AG10803 (cell line): ENCODE data around the gene AVEN.

ENCODE experiments used
- DNase-seq: peaks from one replicate; pipeline ENCODE4 v3.0.0; 2010; ENCODE audit warnings: low read depth
- H3K4me3 ChIP-seq: 2 replicates; pipeline ENCODE4 v1.5.1; 2011; ENCODE audit warnings: mild to moderate bottlenecking, low read length, control low read depth
- TF ChIP-seq, protein P1 (sequence below): conservative IDR thresholded peaks from 2 replicates; pipeline ENCODE4 v1.5.1; 2011; ENCODE audit warnings: mild to moderate bottlenecking, low read length, control low read depth, inconsistent platforms

Gene AVEN

GRCh38 chr15:33923446-33923845 is 115.6 kb downstream of the AVEN start:
- TF ChIP-seq, protein P1, sequence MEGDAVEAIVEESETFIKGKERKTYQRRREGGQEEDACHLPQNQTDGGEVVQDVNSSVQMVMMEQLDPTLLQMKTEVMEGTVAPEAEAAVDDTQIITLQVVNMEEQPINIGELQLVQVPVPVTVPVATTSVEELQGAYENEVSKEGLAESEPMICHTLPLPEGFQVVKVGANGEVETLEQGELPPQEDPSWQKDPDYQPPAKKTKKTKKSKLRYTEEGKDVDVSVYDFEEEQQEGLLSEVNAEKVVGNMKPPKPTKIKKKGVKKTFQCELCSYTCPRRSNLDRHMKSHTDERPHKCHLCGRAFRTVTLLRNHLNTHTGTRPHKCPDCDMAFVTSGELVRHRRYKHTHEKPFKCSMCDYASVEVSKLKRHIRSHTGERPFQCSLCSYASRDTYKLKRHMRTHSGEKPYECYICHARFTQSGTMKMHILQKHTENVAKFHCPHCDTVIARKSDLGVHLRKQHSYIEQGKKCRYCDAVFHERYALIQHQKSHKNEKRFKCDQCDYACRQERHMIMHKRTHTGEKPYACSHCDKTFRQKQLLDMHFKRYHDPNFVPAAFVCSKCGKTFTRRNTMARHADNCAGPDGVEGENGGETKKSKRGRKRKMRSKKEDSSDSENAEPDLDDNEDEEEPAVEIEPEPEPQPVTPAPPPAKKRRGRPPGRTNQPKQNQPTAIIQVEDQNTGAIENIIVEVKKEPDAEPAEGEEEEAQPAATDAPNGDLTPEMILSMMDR: no peak
- no peak for DNase-seq
- H3K4me3 ChIP-seq: no peak overlapping the region

DNA sequence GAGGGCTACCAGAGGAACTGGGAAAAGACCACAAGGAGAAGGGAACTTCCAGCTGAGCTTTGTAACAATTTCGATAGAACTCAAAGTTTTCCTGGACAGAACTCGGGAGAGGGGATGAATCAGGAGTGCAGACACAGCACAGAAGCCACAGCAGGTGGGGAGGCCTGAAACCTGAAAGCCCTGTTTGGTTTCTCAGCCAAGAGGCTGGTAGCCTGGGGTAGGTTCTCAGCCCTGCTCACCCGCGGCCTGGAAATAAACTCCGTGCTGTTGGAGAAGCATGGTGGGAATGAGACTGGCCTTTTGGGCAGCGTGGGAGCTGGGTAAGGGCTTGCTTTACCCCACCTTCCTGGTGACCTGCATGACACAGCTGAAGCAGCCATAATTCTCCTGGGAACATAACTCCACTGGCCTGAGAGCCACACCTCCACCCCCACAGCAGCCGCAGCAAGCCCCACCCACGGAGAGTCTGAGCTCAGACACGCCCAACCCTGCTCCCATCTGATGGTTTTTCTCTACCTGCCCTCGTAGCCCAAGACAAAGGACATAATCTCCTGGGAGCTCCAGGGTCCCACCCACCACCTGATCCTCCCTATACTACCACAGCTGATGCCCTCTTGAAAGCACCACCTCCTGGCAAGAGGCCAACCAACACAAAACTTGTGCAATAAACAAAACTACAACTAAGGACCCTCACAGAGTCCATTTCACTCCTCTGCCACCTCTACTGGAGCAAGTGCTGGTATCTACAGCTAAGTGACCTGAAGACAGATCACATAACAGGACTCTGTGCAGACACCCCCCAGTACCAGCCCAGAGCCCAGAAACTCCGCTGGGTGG is 123.2 kb downstream of the AVEN start:
- no peak overlapping the region for H3K4me3 ChIP-seq
- no peak for DNase-seq

DNA sequence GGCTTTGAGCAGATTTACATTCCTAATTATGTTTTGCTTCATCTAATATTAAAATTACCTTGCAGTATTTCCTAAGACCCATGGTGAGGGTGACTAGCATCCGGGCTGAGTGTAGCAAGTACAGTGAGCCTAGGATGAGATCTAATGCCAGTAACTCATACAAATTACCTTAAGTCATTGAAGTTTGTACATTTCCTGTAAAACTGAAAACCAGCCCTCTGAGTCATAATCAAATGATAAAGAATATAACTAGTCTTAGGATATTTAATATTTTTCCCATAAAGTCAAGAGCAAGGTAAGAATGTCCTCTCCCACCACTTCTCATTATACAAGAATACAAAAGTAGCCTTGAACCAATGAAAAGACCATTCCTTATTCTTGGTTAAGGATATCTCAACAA is 125.5 kb downstream of the AVEN start:
- H3K4me3 ChIP-seq: no peak overlapping the region
- no peak for DNase-seq
- TF ChIP-seq, protein P1: no peak

More for the DNA sequence above, 123.2 kb downstream of the AVEN start:
- TF ChIP-seq, protein P1: no peak

DNA sequence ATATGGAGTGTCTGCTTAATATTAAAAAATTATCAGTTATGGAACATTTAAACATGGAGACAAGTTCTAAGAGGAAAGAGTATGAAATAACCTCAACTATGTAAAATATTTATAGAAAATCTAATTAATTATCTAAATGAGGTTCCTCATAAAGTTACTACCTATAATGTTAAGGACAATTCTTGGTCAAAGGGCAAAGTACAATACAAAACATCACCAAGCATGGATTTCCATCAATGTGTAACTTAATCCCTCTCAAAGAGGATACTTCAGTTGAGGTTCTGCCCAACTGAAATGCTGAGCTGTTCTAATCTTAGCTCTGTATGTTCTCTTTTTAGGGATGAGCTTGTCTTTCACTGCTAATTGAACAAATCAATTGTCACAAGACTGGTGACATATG is 126.7 kb downstream of the AVEN start:
- TF ChIP-seq, protein P1: no peak

GRCh38 chr15:33910741-33911140 is 128.3 kb downstream of the AVEN start:
- H3K4me3 ChIP-seq: no peak overlapping the region
- DNase-seq: peak; percentile 20
- TF ChIP-seq, protein P1: no peak

More for the DNA sequence above, 126.7 kb downstream of the AVEN start:
- no peak for DNase-seq
- H3K4me3 ChIP-seq: no peak overlapping the region

DNA sequence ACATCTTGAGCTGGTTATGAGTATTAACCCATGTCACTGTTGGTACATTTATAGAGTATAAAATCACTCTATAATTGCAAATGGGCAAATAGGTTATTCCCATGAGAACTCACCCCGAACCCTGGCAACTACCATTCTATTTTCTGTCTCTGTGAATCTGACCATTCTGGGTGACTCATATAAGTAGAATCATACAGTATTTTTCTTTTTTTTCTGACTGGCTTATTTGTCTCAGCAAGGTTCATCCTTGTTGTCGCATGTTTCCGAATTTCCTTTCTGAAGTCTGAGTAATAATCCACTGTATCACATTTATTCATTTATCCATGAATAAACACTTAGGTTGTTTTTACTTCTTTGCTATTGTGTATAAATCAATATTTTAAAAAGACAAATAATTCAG is 130.6 kb downstream of the AVEN start:
- H3K4me3 ChIP-seq: no peak overlapping the region
- peak; percentile 11 for DNase-seq
- TF ChIP-seq, protein P1: no peak

DNA sequence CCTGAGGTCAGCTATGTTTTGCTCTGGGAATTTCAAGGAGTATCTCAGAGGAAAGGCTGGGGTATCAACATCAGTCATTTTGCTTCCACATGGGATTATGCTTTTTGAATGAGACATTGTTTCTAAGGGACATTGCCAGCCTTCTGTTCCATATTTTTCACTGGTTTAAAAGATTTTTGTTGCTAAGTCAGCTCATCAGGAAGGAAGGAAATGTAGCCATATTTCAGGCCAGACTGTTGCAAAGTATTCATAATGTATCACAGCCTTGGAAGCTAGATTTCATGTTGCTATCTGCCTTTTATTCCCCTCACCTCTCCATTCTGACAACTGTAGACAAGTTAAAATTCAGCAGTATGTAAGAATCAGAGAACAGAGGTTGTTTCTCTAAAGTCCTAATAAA is 131.7 kb downstream of the AVEN start:
- DNase-seq: peak; percentile 1
- no peak overlapping the region for H3K4me3 ChIP-seq
- TF ChIP-seq, protein P1: no peak
